Breast epithelium (tissue), 4 donors: ENCODE results near the gene COL5A1. TPM values are rescaled to one million over a fixed set of nuclear protein-coding genes. Genes with fewer than 3 reads are reported as not detected.

ENCODE experiments used
- DNase-seq, 2 donors: peaks; one replicate each; pipeline ENCODE4 v3.0.0-alpha.2; 2019; ENCODE audit warnings: low spot score in 2 of 2
- H3K27ac ChIP-seq, 2 donors: fragments of 200-600 bp; sonication (generic) in 1 of 2; one replicate each; pipeline ENCODE4 v1.5.1; 2016 to 2019; ENCODE audit warnings: mild to moderate bottlenecking in 1 of 2
- H3K27me3 ChIP-seq, 2 donors: fragments of 200-600 bp; sonication (generic) in 1 of 2; one replicate each; pipeline versions ENCODE4 v1.5.1 to v1.6.0; 2017 to 2019; ENCODE audit warnings: control low read depth in 1 of 2, mild to moderate bottlenecking in 1 of 2
- H3K36me3 ChIP-seq: fragments of 200-600 bp; one replicate; pipeline ENCODE4 v1.5.1; 2019
- H3K4me1 ChIP-seq, 2 donors: fragments of 200-600 bp; sonication (generic); one replicate each; pipeline ENCODE4 v1.5.1; 2016 to 2019; ENCODE audit warnings: control low read depth in 1 of 2
- H3K4me3 ChIP-seq, 3 donors: fragments of 200-600 bp; sonication (generic); 1 replicate in 2 of 3; 2 replicates in 1 of 3; pipeline ENCODE4 v1.5.1; 2016 to 2019; ENCODE audit warnings: mild to moderate bottlenecking in 3 of 3, moderate library complexity in 2 of 3
- H3K9me3 ChIP-seq, 2 donors: fragments of 200-600 bp; sonication (generic) in 1 of 2; one replicate each; pipeline ENCODE4 v1.5.1; 2016 to 2019; ENCODE audit warnings: control low read depth in 1 of 2
- POLR2A ChIP-seq: fragments of 450-650 bp; IDR thresholded peaks from one replicate; pipeline ENCODE4 v1.6.1; 2016; ENCODE audit warnings: antibody characterized with exemption, mild to moderate bottlenecking, moderate library complexity
- POLR2AphosphoS5 ChIP-seq, 3 donors: sonication (generic); formaldehyde crosslinking; IDR thresholded peaks; one replicate each; pipeline ENCODE4 v1.6.1; 2017; ENCODE audit warnings: antibody characterized with exemption in 3 of 3
- intact Hi-C: fragments of 100-400 bp; cut with DNase I; formaldehyde crosslinking; loops from one replicate; pipeline ENCODE4 v1.15.1; 2023; ENCODE audit warnings: low total_unique reads
- total RNA-seq, 3 donors: library from RNA; depleted of rRNA; stranded (reverse); fragments of >200 nt; gene quantifications; one replicate each; pipeline ENCODE4 v1.1.0, GENCODE V29; 2016
- TF ChIP-seq, protein P1 (sequence below), 3 donors: fragments of 450-650 bp; IDR thresholded peaks; one replicate each; pipeline ENCODE4 v1.5.1; 2016 to 2017; ENCODE audit warnings: antibody characterized with exemption in 3 of 3, mild to moderate bottlenecking in 3 of 3, moderate library complexity in 3 of 3

The COL5A1 gene
- total RNA-seq, 3 donors from 2014 or later, result 12.1 to 17.0 (median 15.4) TPM

- no peak for DNase-seq
- Histone ChIP-seq H3K36me3 (no peaks in the 10 kb centered on the region), H3K9me3 (peaks cover 8 to 10% of the 10 kb centered on the region in 2 donors), H3K4me1 (peaks cover 0 to 5% of the 10 kb centered on the region in 2 donors), H3K4me3 (no peak overlapping the region), H3K27ac (no peak overlapping the region), H3K27me3 (no peaks in the 10 kb centered on the region)
- no peak for TF ChIP-seq POLR2AphosphoS5 (IDR thresholded peaks at IDR 0.05)
- TF ChIP-seq, protein P1, sequence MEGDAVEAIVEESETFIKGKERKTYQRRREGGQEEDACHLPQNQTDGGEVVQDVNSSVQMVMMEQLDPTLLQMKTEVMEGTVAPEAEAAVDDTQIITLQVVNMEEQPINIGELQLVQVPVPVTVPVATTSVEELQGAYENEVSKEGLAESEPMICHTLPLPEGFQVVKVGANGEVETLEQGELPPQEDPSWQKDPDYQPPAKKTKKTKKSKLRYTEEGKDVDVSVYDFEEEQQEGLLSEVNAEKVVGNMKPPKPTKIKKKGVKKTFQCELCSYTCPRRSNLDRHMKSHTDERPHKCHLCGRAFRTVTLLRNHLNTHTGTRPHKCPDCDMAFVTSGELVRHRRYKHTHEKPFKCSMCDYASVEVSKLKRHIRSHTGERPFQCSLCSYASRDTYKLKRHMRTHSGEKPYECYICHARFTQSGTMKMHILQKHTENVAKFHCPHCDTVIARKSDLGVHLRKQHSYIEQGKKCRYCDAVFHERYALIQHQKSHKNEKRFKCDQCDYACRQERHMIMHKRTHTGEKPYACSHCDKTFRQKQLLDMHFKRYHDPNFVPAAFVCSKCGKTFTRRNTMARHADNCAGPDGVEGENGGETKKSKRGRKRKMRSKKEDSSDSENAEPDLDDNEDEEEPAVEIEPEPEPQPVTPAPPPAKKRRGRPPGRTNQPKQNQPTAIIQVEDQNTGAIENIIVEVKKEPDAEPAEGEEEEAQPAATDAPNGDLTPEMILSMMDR (IDR thresholded peaks at IDR 0.05), result no peak
- TF ChIP-seq POLR2A, result no peak
- intact Hi-C loops, result no loop called here
These were observed 250.1 kb downstream of the COL5A1 start for GRCh38 chr9:134891713-134892112.

- H3K4me3 ChIP-seq, result no peak overlapping the region
- H3K27ac ChIP-seq, result no peak overlapping the region
- DNase-seq, result no peak
- peaks cover 8 to 10% of the 10 kb centered on the region in 2 donors for H3K9me3 ChIP-seq
- H3K27me3 ChIP-seq, result no peaks in the 10 kb centered on the region
- H3K36me3 ChIP-seq, result no peaks in the 10 kb centered on the region
- TF ChIP-seq, protein P1 (IDR thresholded peaks at IDR 0.05), result no peak
- TF ChIP-seq POLR2A (no peak), POLR2AphosphoS5 (IDR thresholded peaks at IDR 0.05) (no peak)
- intact Hi-C loops, result no loop called here
- peaks cover 0 to 8% of the 10 kb centered on the region in 2 donors for H3K4me1 ChIP-seq
These were observed 250.6 kb downstream of the COL5A1 start for GRCh38 chr9:134892221-134892620.

GRCh38 chr9:134892820-134893420 is 251.3 kb downstream of the COL5A1 start:
- peaks cover 0 to 8% of the 10 kb centered on the region in 2 donors for H3K4me1 ChIP-seq
- intact Hi-C loops, result no loop called here
- H3K4me3 ChIP-seq, result no peak overlapping the region
- H3K27me3 ChIP-seq, result no peaks in the 10 kb centered on the region
- peaks cover 8 to 10% of the 10 kb centered on the region in 2 donors for H3K9me3 ChIP-seq
- H3K36me3 ChIP-seq, result no peaks in the 10 kb centered on the region
- DNase-seq, result no peak
- TF ChIP-seq POLR2AphosphoS5 (IDR thresholded peaks at IDR 0.05), result no peak
- no peak for TF ChIP-seq POLR2A
- TF ChIP-seq, protein P1 (IDR thresholded peaks at IDR 0.05), result no peak
- no peak overlapping the region for H3K27ac ChIP-seq

Other genes with a start within 250 kb of the COL5A1 start
- gene FCN2, start 239.0 kb downstream of the COL5A1 start, total RNA-seq, result 1 to 10 TPM in 2 of 3 donors, under 1 TPM in 1; 0.73 to 2.0 (median 1.8) TPM